LNCaP clone FGC (cell line): ENCODE results near the gene ACYP1.

Experiments used
- DNase-seq: peaks from one replicate; pipeline ENCODE4 v3.0.0-alpha.2; 2011; ENCODE audit warnings: low read depth
- H3K4me3 ChIP-seq: 2 replicates; pipeline ENCODE4 v1.5.1; 2011; ENCODE audit warnings: mild to moderate bottlenecking, low read depth, low read length, control low read depth
- TF ChIP-seq, protein P1 (sequence below): IDR thresholded peaks from 2 replicates; pipeline ENCODE4 v1.5.1; 2012; ENCODE audit warnings: mild to moderate bottlenecking; ENCODE audit not compliant: control insufficient read depth, insufficient read depth; ENCODE audit errors: extremely low read depth

ACYP1 gene

DNA sequence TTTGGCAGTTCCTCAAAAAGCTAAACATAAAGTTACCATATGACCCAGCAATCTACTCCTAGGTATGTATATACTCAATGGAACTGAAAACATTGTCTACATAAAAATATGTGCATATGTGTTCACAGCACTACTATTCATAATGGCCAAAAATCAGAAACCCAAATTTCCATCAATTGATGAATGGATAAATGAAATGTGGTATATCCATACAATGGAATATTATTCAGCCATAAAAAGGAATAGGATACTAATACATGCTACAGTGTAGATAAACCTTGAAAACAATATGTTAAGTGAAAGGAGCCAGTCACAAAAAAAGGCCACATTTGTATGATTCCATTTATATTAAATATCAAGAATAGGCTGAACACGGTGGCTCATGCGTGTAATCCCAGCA, 3.4 kb downstream of the ACYP1 start:
- TF ChIP-seq, protein P1, sequence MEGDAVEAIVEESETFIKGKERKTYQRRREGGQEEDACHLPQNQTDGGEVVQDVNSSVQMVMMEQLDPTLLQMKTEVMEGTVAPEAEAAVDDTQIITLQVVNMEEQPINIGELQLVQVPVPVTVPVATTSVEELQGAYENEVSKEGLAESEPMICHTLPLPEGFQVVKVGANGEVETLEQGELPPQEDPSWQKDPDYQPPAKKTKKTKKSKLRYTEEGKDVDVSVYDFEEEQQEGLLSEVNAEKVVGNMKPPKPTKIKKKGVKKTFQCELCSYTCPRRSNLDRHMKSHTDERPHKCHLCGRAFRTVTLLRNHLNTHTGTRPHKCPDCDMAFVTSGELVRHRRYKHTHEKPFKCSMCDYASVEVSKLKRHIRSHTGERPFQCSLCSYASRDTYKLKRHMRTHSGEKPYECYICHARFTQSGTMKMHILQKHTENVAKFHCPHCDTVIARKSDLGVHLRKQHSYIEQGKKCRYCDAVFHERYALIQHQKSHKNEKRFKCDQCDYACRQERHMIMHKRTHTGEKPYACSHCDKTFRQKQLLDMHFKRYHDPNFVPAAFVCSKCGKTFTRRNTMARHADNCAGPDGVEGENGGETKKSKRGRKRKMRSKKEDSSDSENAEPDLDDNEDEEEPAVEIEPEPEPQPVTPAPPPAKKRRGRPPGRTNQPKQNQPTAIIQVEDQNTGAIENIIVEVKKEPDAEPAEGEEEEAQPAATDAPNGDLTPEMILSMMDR: no peak
- DNase-seq: no peak
- H3K4me3 ChIP-seq: no peak overlapping the region

DNA sequence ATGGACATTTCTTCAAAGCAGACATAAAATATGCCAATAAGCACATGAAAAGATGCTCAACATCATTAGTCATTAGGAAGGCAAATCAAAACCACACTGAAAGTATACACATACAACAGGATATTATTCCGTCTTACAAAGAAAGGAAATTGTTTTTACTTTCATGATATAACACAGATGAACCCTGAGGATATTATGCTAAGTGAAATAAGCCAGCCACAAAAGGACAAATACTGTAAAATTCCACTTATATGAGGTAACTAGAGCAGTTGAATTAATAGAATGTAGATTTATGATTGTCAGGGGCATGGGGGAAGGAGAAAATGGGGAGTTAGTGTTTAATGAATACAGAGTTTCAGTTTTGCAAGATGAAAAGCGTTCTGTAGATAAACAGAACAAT, 4.2 kb downstream of the ACYP1 start:
- TF ChIP-seq, protein P1: no peak
- no peak for DNase-seq
- H3K4me3 ChIP-seq: no peak overlapping the region

DNA sequence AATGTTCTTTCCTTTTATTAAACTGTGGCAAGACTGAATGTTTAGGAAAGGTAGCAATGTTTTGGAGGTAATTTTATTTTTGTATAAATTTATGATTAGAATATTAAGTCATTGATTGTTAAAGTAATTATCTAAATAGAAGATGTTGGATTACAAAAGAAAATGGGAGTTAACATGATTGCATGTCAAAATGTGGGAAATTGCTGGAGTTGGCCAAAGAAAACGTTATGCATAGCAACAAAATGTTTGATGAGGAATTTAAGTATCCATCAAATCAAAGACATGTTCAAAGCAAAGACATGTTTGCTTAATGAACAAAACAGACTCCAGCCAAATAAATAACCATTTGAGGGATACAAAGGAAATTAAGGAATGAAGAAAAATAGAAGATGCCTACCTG, 9.4 kb downstream of the ACYP1 start:
- TF ChIP-seq, protein P1: no peak
- no peak overlapping the region for H3K4me3 ChIP-seq
- no peak for DNase-seq

DNA sequence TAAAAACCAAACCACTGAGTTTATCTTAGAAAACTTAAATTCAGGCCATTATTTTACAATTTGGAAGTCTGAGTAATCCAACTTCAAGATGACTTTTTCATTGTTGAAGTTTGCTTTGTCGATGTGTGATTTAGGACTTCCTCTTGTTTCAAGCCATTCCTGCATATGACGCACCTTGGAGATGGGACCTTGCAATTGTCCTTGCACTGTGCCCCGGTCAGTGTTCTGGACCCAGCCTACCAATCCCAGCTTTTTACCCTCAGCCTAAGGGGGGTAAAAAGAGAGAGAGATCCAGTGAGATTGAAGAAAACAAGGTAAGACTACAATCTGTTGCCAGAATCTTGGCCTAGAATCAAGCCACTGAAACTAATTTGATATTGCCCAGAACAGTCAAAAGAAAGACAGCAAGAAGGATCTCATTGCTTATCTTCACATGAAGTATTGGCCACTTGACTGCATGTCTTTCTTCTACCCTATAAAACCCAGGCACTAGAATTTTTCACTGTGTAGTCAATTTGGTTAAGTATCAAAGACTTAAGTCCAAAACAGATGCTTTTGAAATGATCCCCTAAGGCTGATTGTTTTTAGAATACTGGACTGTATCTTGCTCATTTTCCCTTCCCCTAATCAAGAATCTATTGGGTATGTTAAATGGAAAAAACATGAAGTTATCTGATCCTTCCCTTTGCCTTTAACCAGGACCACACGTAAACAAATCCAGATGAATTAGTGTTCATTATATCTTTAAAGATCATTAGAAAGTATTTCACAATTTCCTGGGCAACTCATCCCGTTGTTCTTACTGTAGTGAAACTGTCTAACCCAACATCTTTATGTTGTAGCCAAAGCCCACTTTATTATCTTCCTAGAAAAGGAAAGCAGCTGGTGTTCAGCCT, 10.2 kb downstream of the ACYP1 start:
- no peak for DNase-seq
- TF ChIP-seq, protein P1: no peak
- H3K4me3 ChIP-seq: no peak overlapping the region

DNA sequence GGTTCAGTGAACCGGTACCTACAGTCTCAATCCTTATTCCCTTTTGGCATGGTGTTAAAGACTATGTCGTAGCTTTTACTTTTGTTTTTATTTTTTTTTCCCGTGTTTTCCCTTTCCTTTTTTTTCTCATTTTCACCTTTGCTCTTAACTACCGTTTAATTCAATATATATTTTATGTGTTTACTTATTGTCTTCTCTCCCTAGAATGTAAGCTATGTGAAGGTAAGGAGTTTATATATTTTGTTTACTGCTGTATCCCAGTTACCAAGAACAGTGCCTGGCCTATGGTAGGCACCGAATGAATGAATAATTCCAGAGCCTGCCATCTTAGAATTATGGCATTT, 12.3 kb downstream of the ACYP1 start:
- peak overlapping the region; percentile 62 for H3K4me3 ChIP-seq
- TF ChIP-seq, protein P1: no peak

DNA sequence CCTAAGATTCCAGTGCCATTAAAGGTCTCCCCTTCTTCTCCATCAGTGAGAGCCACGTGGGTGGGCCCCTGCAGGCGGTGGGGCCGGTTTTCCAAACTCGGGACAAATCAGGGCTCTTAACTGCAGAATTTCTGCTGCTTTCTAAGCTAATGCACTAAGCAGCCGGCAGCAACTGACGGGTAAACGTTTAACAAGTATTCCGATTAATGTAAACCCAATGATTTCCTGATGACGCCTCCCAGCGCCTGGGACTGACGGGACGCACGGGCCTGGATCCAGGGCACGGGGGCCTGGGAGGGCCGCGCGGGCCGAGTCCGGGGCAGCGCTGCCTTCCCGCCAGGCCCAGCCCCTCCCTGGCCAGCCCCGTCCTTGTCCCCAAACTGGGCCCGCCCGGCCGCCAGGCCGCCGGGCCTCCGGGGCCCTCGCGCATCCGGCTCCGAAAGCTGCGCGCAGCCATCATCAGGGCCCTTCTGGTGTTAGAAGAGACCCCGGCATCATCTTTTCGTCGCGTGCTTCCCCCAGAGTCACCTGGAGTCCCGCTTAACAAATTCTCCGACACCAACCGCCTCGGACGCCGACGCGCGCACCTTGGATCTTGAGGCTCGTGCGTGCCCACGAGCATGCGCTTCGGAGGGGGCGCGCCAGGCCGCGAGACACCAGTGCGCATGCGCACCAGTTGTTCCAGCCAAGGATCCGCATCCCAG, 12.8 kb downstream of the ACYP1 start, which contains the start of gene MLH3:
TSS of gene MLH3 (minus strand) at position 616 of the 704 bp plus-strand sequence. CDS start 1,812 bp downstream, outside the sequence.
- TF ChIP-seq, protein P1: 0 out of 2 replicates have a peak, but pooled peaks have one; percentile 5
- no peak for DNase-seq

More for the DNA sequence above, 12.3 kb downstream of the ACYP1 start:
- no peak for DNase-seq

More for the DNA sequence above, 12.8 kb downstream of the ACYP1 start, which contains the start of gene MLH3:
- H3K4me3 ChIP-seq: peak within 1 kb of the TSS; percentile 62
